ENCODE results near the gene INPP5D. TPM values are rescaled to one million over a fixed set of nuclear protein-coding genes. Genes with fewer than 3 reads are reported as not detected.

The INPP5D gene
- polyA plus RNA-seq, 3 donors = 30.6 to 90.2 (median 54.8) TPM

DNA sequence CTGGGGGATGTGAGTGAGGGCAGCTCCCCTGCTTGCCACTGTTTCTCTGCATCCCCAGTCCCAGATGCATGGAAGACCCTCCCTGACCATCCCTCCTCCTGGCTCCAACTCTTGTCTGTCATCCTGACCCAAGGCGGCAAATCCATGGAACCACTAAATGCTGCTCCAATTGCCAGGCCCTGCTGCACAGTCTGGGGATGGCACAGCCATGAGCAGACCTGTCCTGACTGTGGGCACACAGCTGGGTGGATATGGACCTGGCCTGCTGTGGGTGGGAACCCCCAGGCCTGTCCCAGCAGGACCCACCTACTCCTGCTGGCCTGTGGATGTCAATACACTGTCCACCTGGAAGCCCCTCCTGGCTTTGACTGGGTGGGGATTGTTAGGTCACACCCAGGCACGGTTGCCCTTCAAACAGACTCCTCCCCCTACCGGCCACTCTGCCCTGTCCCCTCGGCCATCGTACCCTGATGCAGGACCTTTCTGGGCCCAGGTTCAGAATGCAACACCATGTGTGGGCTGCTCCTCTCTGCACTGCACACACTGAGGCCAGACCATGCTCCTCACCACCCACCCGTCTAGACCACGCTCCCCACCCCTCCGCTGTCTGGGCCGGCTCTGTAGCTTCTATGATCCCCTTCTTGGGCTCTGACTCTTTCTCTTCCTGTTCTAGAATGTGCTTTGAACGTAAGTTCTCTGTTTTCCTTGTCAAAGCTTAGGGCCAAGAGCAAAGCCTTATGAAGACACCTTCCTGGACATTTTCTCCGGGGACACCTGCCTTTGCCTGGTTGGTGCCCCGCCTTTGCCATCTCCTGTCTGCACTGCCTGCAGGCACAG, 57.9 kb downstream of the INPP5D start:
- H3K27me3 Mint-ChIP-seq (ENCODE audit: low read depth in 3 of 3) = peaks cover 0 to 1% (median 0%) of the 10 kb centered on the region in 3 donors
- H3K4me1 Mint-ChIP-seq = peaks cover 34% of the 10 kb centered on the region
- Histone ChIP-seq H3K27ac (ENCODE audit: low read depth in 1 of 2, low read length in 2 of 2) (peak overlapping the region in 1 of 2 donors; percentile 71), H3K9me3 (replicated peaks in 1 of 2; ENCODE audit: control insufficient read depth in 1 of 2, insufficient read depth in 1 of 2, low read length in 2 of 2) (no peaks in the 10 kb centered on the region), H3K4me2 (replicated peaks; ENCODE audit: extremely low read depth, low read length, poor library complexity, severe bottlenecking) (no peak overlapping the region), H2AFZ (ENCODE audit: insufficient read depth, low read depth, low read length, poor library complexity, severe bottlenecking) (no peak overlapping the region), H3K79me2 (ENCODE audit: insufficient read depth, low read length) (peaks cover 98% of the 10 kb centered on the region), H3K36me3 (replicated peaks in 1 of 2; ENCODE audit: control insufficient read depth in 1 of 2, insufficient read depth in 2 of 2, low read length in 2 of 2) (peaks cover 34 to 70% of the 10 kb centered on the region in 2 donors), H3K4me1 (ENCODE audit: control insufficient read depth in 1 of 2, insufficient read depth in 2 of 2, low read length in 2 of 2) (peaks cover 12 to 22% of the 10 kb centered on the region in 2 donors), H4K20me1 (ENCODE audit: insufficient read depth, low read length) (peaks cover 98% of the 10 kb centered on the region), H3K4me3 (replicated peaks in 1 of 3; ENCODE audit: low read depth in 2 of 3, low read length in 3 of 3) (no peak overlapping the region), H3K9ac (ENCODE audit: insufficient read depth, low read length, poor library complexity, severe bottlenecking) (no peak overlapping the region), H3K27me3 (ENCODE audit: control insufficient read depth in 2 of 2, insufficient read depth in 2 of 2, low read length in 2 of 2) (no peaks in the 10 kb centered on the region)
- no peak for DNase-seq
- H3K36me3 Mint-ChIP-seq = peaks cover 50 to 74% of the 10 kb centered on the region in 2 donors
- WGBS (ENCODE audit: insufficient coverage) = 82% methylated on average over 11 of the region's 12 CpGs
- H3K9me3 Mint-ChIP-seq = peaks cover 0 to 3% (median 0%) of the 10 kb centered on the region in 7 donors
- no peak overlapping the region for H3K4me3 Mint-ChIP-seq
- TF ChIP-seq, protein P1, sequence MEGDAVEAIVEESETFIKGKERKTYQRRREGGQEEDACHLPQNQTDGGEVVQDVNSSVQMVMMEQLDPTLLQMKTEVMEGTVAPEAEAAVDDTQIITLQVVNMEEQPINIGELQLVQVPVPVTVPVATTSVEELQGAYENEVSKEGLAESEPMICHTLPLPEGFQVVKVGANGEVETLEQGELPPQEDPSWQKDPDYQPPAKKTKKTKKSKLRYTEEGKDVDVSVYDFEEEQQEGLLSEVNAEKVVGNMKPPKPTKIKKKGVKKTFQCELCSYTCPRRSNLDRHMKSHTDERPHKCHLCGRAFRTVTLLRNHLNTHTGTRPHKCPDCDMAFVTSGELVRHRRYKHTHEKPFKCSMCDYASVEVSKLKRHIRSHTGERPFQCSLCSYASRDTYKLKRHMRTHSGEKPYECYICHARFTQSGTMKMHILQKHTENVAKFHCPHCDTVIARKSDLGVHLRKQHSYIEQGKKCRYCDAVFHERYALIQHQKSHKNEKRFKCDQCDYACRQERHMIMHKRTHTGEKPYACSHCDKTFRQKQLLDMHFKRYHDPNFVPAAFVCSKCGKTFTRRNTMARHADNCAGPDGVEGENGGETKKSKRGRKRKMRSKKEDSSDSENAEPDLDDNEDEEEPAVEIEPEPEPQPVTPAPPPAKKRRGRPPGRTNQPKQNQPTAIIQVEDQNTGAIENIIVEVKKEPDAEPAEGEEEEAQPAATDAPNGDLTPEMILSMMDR (IDR thresholded peaks at IDR 0.05) = no peak
- intact Hi-C loops (cut with micrococcal nuclease) = no loop called here
- peak overlapping the region in 6 of 7 donors; percentile 3 to 91 (median 72) for H3K27ac Mint-ChIP-seq

GRCh38 chr2:233118648-233119000, 58.5 kb downstream of the INPP5D start:
- peaks cover 0 to 3% (median 0%) of the 10 kb centered on the region in 7 donors for H3K9me3 Mint-ChIP-seq
- H3K36me3 Mint-ChIP-seq = peaks cover 51 to 76% of the 10 kb centered on the region in 2 donors
- Histone ChIP-seq H3K36me3 (replicated peaks in 1 of 2; ENCODE audit: control insufficient read depth in 1 of 2, insufficient read depth in 2 of 2, low read length in 2 of 2) (peaks cover 35 to 71% of the 10 kb centered on the region in 2 donors), H3K79me2 (ENCODE audit: insufficient read depth, low read length) (peaks cover 96% of the 10 kb centered on the region), H2AFZ (ENCODE audit: insufficient read depth, low read depth, low read length, poor library complexity, severe bottlenecking) (no peak overlapping the region), H3K9me3 (replicated peaks in 1 of 2; ENCODE audit: control insufficient read depth in 1 of 2, insufficient read depth in 1 of 2, low read length in 2 of 2) (no peaks in the 10 kb centered on the region), H3K27me3 (ENCODE audit: control insufficient read depth in 2 of 2, insufficient read depth in 2 of 2, low read length in 2 of 2) (no peaks in the 10 kb centered on the region), H3K4me1 (ENCODE audit: control insufficient read depth in 1 of 2, insufficient read depth in 2 of 2, low read length in 2 of 2) (peaks cover 12 to 22% of the 10 kb centered on the region in 2 donors), H3K9ac (ENCODE audit: insufficient read depth, low read length, poor library complexity, severe bottlenecking) (no peak overlapping the region), H3K4me2 (replicated peaks; ENCODE audit: extremely low read depth, low read length, poor library complexity, severe bottlenecking) (no peak overlapping the region), H3K4me3 (replicated peaks in 1 of 3; ENCODE audit: low read depth in 2 of 3, low read length in 3 of 3) (no peak overlapping the region), H4K20me1 (ENCODE audit: insufficient read depth, low read length) (peaks cover 98% of the 10 kb centered on the region), H3K27ac (ENCODE audit: low read depth in 1 of 2, low read length in 2 of 2) (peak overlapping the region in 1 of 2 donors; percentile 71)
- 94% methylated on average over 7 of the region's 9 CpGs for WGBS (ENCODE audit: insufficient coverage)
- TF ChIP-seq, protein P1 (IDR thresholded peaks at IDR 0.05) = no peak
- H3K4me1 Mint-ChIP-seq = peaks cover 32% of the 10 kb centered on the region
- intact Hi-C loops (cut with micrococcal nuclease) = no loop called here
- peaks cover 0 to 1% (median 0%) of the 10 kb centered on the region in 3 donors for H3K27me3 Mint-ChIP-seq (ENCODE audit: low read depth in 3 of 3)
- no peak overlapping the region for H3K4me3 Mint-ChIP-seq
- peak overlapping the region in 3 of 7 donors; percentile 4 to 85 (median 64) for H3K27ac Mint-ChIP-seq
- no peak for DNase-seq

Measured in CD14-positive monocyte (primary cell).